HepG2 (cell line): Measurements from ENCODE around the gene MYADML2. TPM values are rescaled to one million over a fixed set of nuclear protein-coding genes. Genes with fewer than 3 reads are reported as not detected.
A peak's percentile ranks its signal among the peaks of the same experiment; 100 is the strongest.

Experiments
- FOXA1 ChIP-seq, 2 experiments: fragments of 450-650 bp in 1 of 2; sonication (generic) in 1 of 2; formaldehyde crosslinking in 1 of 2; IDR thresholded peaks; 2 replicates each; pipeline versions ENCODE4 v1.4.0 to v1.6.1; 2016 to 2020; ENCODE audit warnings: missing genetic modification reagents in 1 of 2
- GABPB1 ChIP-seq: IDR thresholded peaks from 2 replicates; pipeline ENCODE4 v1.6.1; 2016; ENCODE audit warnings: mild to moderate bottlenecking, missing genetic modification reagents, moderate library complexity, missing compliant biosample characterization
- GTF3A ChIP-seq: sonication (generic); formaldehyde crosslinking; conservative IDR thresholded peaks from 2 replicates; pipeline ENCODE4 v1.4.0; 2020; ENCODE audit warnings: mild to moderate bottlenecking, missing genetic modification reagents
- HNRNPL ChIP-seq: fragments of 200-400 bp; formaldehyde crosslinking; IDR thresholded peaks from 2 replicates; pipeline ENCODE4 v1.6.1; 2017; ENCODE audit warnings: mild to moderate bottlenecking, low read depth, low read length
- MZF1 ChIP-seq: sonication (generic); formaldehyde crosslinking; IDR thresholded peaks from 2 replicates; pipeline ENCODE4 v1.8.1; 2023; ENCODE audit warnings: mild to moderate bottlenecking, missing genetic modification reagents, borderline replicate concordance
- NONO ChIP-seq, 2 experiments: fragments of 450-650 bp in 1 of 2; sonication (generic) in 1 of 2; formaldehyde crosslinking in 1 of 2; IDR thresholded peaks in 1 of 2; conservative IDR thresholded peaks in 1 of 2; 2 replicates each; pipeline versions ENCODE4 v1.6.1 to v1.8.0; 2017 to 2022; ENCODE audit warnings: mild to moderate bottlenecking in 1 of 2, missing genetic modification reagents in 1 of 2, moderate library complexity in 1 of 2
- PCBP2 ChIP-seq: fragments of 200-400 bp; formaldehyde crosslinking; optimal IDR thresholded peaks from 2 replicates; pipeline ENCODE3; 2018; ENCODE audit warnings: low read length, low read depth; ENCODE audit not compliant: poor library complexity, severe bottlenecking
- PHF8 ChIP-seq: sonication (generic); formaldehyde crosslinking; IDR thresholded peaks from 2 replicates; pipeline ENCODE4 v1.5.0; 2020; ENCODE audit warnings: missing genetic modification reagents
- POLR2G ChIP-seq: fragments of 200-400 bp; formaldehyde crosslinking; IDR thresholded peaks from 2 replicates; pipeline ENCODE4 v1.6.1; 2018; ENCODE audit warnings: mild to moderate bottlenecking, low read depth, low read length, moderate library complexity
- PTBP1 ChIP-seq: fragments of 200-400 bp; formaldehyde crosslinking; IDR thresholded peaks from 2 replicates; pipeline ENCODE4 v1.6.1; 2018; ENCODE audit warnings: low read length, low read depth; ENCODE audit not compliant: poor library complexity, severe bottlenecking
- RBAK ChIP-seq: sonication (generic); formaldehyde crosslinking; IDR thresholded peaks from 2 replicates; pipeline ENCODE4 v1.5.1; 2020; ENCODE audit warnings: mild to moderate bottlenecking, missing genetic modification reagents
- SYNCRIP ChIP-seq: fragments of 200-400 bp; formaldehyde crosslinking; IDR thresholded peaks from 2 replicates; pipeline ENCODE4 v1.6.1; 2018; ENCODE audit warnings: mild to moderate bottlenecking, low read depth, low read length; ENCODE audit not compliant: insufficient read depth
- ZFP37 ChIP-seq: sonication (generic); formaldehyde crosslinking; IDR thresholded peaks from 2 replicates; pipeline ENCODE4 v1.4.0; 2020; ENCODE audit warnings: missing genetic modification reagents, borderline replicate concordance
- ZNF282 ChIP-seq: fragments of 450-650 bp; IDR thresholded peaks from 2 replicates; pipeline ENCODE4 v1.6.1; 2018; ENCODE audit not compliant: partially characterized antibody
- ZNF616 ChIP-seq: sonication (generic); formaldehyde crosslinking; IDR thresholded peaks from 2 replicates; pipeline ENCODE4 v1.5.0; 2020; ENCODE audit warnings: low read depth, mild to moderate bottlenecking, missing genetic modification reagents
- ZNF75D ChIP-seq: sonication (generic); formaldehyde crosslinking; IDR thresholded peaks from 2 replicates; pipeline ENCODE4 v1.8.1; 2023; ENCODE audit warnings: missing genetic modification reagents, mild to moderate bottlenecking, borderline replicate concordance
- ZNF772 ChIP-seq: sonication (generic); formaldehyde crosslinking; IDR thresholded peaks from 2 replicates; pipeline ENCODE4 v1.5.0; 2020; ENCODE audit warnings: mild to moderate bottlenecking, missing genetic modification reagents
- ZNF782 ChIP-seq: sonication (generic); formaldehyde crosslinking; IDR thresholded peaks from 2 replicates; pipeline ENCODE4 v1.4.0; 2020; ENCODE audit warnings: missing genetic modification reagents, mild to moderate bottlenecking, borderline replicate concordance
- polyA plus RNA-seq, 8 experiments: library from polyadenylated mRNA; depleted of rRNA in 3 of 8; stranded (reverse) in 7 of 8; unstranded in 1 of 8; fragments of >200 nt; fragmentation: Illumina TruSeq in 4 of 8; extraction: Trizol in 4 of 8; gene quantifications; 2 replicates each; pipeline versions ENCODE4 v1.2.1 to v1.2.3, GENCODE V29; 2011 to 2016; ENCODE audit warnings: low read depth in 4 of 8, missing spikeins in 1 of 8, mixed read lengths in 1 of 8; ENCODE audit not compliant: insufficient read depth in 1 of 8
- total RNA-seq, 5 experiments: library from RNA; depleted of rRNA; stranded (reverse); fragments of >200 nt; fragmentation: Illumina TruSeq; extraction: Trizol; gene quantifications; 2 replicates each; pipeline ENCODE4 v1.2.3, GENCODE V29; 2016; ENCODE audit warnings: low read depth in 1 of 5
- TF ChIP-seq, protein P1 (sequence below): sonication (generic); formaldehyde crosslinking; IDR thresholded peaks from 2 replicates; pipeline ENCODE4 v1.4.0; 2020; ENCODE audit warnings: missing genetic modification reagents, borderline replicate concordance
- TF ChIP-seq, protein P2 (sequence below): IDR thresholded peaks from 2 replicates; pipeline ENCODE4 v1.6.1; 2016; ENCODE audit warnings: missing compliant biosample characterization, missing genetic modification reagents, borderline replicate concordance
- TF ChIP-seq, protein P3 (sequence below): sonication (generic); formaldehyde crosslinking; IDR thresholded peaks from 2 replicates; pipeline ENCODE4 v1.5.0; 2020; ENCODE audit warnings: mild to moderate bottlenecking, missing genetic modification reagents, moderate library complexity

The MYADML2 gene
- total and polyA plus RNA-seq, 2 of the 13 experiments (the other 11 are each of a cell fraction or from before 2014, with no cell fraction given), result not detected

DNA sequence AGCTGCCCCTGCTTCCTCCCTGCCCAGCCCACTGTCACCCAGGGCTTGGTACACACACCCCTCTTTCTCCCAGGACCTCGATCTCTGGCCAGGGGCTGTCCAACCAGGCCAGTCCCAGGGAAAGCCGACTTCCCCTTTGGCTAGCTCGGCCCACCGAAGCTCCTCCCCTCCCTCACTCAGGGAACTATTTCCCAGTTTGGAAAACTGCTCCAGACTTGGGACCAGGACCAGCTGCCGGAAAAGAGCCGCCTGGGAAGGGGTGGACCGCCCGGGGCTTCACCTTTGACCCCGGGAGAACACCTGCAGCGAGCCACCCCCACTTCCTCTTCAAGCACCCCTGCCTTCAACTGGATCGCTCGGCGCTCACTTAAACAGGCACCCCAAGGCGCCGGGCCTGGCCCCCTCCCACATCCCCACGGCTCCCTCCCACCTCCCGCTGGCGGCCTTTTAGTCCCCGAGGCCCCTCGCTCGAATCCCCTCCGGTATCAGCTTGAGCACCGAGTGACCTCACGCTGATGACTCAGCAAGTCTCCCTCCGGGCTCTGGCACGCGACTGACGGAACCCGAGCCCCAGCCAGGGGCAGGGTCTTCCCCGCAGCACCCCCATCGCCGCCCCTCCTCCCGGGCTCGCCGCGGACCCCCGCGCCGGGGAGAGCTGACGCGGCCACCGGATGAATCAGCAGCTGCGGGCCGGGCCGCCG, 20.4 kb downstream of the MYADML2 start (continued):
- no peak for TF ChIP-seq NONO (IDR thresholded peaks at IDR 0.05)
- TF ChIP-seq NONO (CRISPR knock-in tag; conservative IDR thresholded peaks at IDR 0.05), result peak; percentile 63
- TF ChIP-seq, protein P1, sequence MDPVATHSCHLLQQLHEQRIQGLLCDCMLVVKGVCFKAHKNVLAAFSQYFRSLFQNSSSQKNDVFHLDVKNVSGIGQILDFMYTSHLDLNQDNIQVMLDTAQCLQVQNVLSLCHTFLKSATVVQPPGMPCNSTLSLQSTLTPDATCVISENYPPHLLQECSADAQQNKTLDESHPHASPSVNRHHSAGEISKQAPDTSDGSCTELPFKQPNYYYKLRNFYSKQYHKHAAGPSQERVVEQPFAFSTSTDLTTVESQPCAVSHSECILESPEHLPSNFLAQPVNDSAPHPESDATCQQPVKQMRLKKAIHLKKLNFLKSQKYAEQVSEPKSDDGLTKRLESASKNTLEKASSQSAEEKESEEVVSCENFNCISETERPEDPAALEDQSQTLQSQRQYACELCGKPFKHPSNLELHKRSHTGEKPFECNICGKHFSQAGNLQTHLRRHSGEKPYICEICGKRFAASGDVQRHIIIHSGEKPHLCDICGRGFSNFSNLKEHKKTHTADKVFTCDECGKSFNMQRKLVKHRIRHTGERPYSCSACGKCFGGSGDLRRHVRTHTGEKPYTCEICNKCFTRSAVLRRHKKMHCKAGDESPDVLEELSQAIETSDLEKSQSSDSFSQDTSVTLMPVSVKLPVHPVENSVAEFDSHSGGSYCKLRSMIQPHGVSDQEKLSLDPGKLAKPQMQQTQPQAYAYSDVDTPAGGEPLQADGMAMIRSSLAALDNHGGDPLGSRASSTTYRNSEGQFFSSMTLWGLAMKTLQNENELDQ (CRISPR knock-in tag), result no peak
- peak; percentile 62; the same call in 1 of the 2 replicates for TF ChIP-seq POLR2G
- TF ChIP-seq ZFP37 (CRISPR knock-in tag), result peak; percentile 61; the same call in 1 of the 2 replicates
- no peak for TF ChIP-seq FOXA1 (IDR thresholded peaks at IDR 0.05)
- TF ChIP-seq FOXA1 (CRISPR knock-in tag; IDR thresholded peaks at IDR 0.05), result peak; percentile 26; the same call in 1 of the 2 replicates
- TF ChIP-seq ZNF616, result no peak
- 0 out of 2 replicates have a peak, but pooled peaks have one; percentile 54 for TF ChIP-seq MZF1 (CRISPR knock-in tag)
- TF ChIP-seq ZNF782 (CRISPR knock-in tag), result no peak; the same call in 1 of the 2 replicates
- TF ChIP-seq SYNCRIP, result no peak
- TF ChIP-seq ZNF772 (CRISPR knock-in tag), result no peak
- TF ChIP-seq ZNF282, result no peak
- TF ChIP-seq PCBP2, result no peak
- TF ChIP-seq GABPB1 (CRISPR knock-in tag), result peak; percentile 84
- TF ChIP-seq PTBP1, result peak; percentile 37
- TF ChIP-seq, protein P2, sequence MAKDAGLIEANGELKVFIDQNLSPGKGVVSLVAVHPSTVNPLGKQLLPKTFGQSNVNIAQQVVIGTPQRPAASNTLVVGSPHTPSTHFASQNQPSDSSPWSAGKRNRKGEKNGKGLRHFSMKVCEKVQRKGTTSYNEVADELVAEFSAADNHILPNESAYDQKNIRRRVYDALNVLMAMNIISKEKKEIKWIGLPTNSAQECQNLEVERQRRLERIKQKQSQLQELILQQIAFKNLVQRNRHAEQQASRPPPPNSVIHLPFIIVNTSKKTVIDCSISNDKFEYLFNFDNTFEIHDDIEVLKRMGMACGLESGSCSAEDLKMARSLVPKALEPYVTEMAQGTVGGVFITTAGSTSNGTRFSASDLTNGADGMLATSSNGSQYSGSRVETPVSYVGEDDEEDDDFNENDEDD (CRISPR knock-in tag), result peak; percentile 17; the same call in 1 of the 2 replicates
- peak; percentile 57 for TF ChIP-seq PHF8 (CRISPR knock-in tag)
- TF ChIP-seq GTF3A (CRISPR knock-in tag), result no peak
- TF ChIP-seq, protein P3, sequence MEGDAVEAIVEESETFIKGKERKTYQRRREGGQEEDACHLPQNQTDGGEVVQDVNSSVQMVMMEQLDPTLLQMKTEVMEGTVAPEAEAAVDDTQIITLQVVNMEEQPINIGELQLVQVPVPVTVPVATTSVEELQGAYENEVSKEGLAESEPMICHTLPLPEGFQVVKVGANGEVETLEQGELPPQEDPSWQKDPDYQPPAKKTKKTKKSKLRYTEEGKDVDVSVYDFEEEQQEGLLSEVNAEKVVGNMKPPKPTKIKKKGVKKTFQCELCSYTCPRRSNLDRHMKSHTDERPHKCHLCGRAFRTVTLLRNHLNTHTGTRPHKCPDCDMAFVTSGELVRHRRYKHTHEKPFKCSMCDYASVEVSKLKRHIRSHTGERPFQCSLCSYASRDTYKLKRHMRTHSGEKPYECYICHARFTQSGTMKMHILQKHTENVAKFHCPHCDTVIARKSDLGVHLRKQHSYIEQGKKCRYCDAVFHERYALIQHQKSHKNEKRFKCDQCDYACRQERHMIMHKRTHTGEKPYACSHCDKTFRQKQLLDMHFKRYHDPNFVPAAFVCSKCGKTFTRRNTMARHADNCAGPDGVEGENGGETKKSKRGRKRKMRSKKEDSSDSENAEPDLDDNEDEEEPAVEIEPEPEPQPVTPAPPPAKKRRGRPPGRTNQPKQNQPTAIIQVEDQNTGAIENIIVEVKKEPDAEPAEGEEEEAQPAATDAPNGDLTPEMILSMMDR, result no peak
- no peak for TF ChIP-seq ZNF75D
- peak; percentile 86 for TF ChIP-seq HNRNPL
- TF ChIP-seq RBAK, result no peak
